Trophoblast cell (in vitro differentiated cells and primary cell): Measurements from ENCODE around the gene IKZF3.
A peak's percentile ranks its signal among the peaks of the same experiment; 100 is the strongest.

Experiments
- DNase-seq, 2 donors: peaks; one replicate each; pipeline ENCODE4 v3.0.0-alpha.2; 2016
- H2AFZ ChIP-seq: 2 replicates; pipeline ENCODE4 v1.6.1; 2013; ENCODE audit warnings: low read length, moderate library complexity, mild to moderate bottlenecking; ENCODE audit not compliant: insufficient read depth, poor library complexity
- H2AK5ac ChIP-seq: 2 replicates; pipeline ENCODE4 v1.6.1; 2013; ENCODE audit warnings: mild to moderate bottlenecking, low read length
- H2BK120ac ChIP-seq: 2 replicates; pipeline ENCODE4 v1.6.1; 2013; ENCODE audit warnings: low read length, mild to moderate bottlenecking, moderate library complexity; ENCODE audit not compliant: insufficient read depth, poor library complexity
- H2BK12ac ChIP-seq: 2 replicates; pipeline ENCODE4 v1.6.1; 2013; ENCODE audit warnings: mild to moderate bottlenecking, low read length, moderate library complexity
- H2BK5ac ChIP-seq: 2 replicates; pipeline ENCODE4 v1.6.1; 2013; ENCODE audit warnings: low read length, low read depth, moderate library complexity, mild to moderate bottlenecking; ENCODE audit not compliant: poor library complexity
- H3K14ac ChIP-seq: 2 replicates; pipeline ENCODE4 v1.6.1; 2013; ENCODE audit warnings: mild to moderate bottlenecking, low read length
- H3K18ac ChIP-seq: 2 replicates; pipeline ENCODE4 v1.6.1; 2013; ENCODE audit warnings: mild to moderate bottlenecking, low read length
- H3K23ac ChIP-seq: 2 replicates; pipeline ENCODE4 v1.6.1; 2013; ENCODE audit warnings: low read length
- H3K27ac ChIP-seq: 2 replicates; pipeline ENCODE4 v1.5.1; 2013; ENCODE audit warnings: low read depth, mild to moderate bottlenecking, inconsistent platforms, low read length, moderate library complexity
- H3K27me3 ChIP-seq: 2 replicates; pipeline ENCODE4 v1.6.1; 2013; ENCODE audit warnings: inconsistent platforms, mild to moderate bottlenecking, low read length, moderate library complexity; ENCODE audit not compliant: insufficient read depth
- H3K36me3 ChIP-seq, 2 experiments: 1 replicate in 1 of 2; 2 replicates in 1 of 2; pipeline ENCODE4 v1.6.1; 2013; ENCODE audit warnings: low read length in 2 of 2, mild to moderate bottlenecking in 2 of 2, moderate library complexity in 1 of 2; ENCODE audit not compliant: insufficient read depth in 2 of 2, control insufficient read depth in 1 of 2
- H3K4ac ChIP-seq: 2 replicates; pipeline ENCODE4 v1.6.1; 2013; ENCODE audit warnings: low read depth, mild to moderate bottlenecking, low read length, moderate library complexity
- H3K4me1 ChIP-seq, 2 experiments: 1 replicate in 1 of 2; 2 replicates in 1 of 2; pipeline ENCODE4 v1.6.1; 2013; ENCODE audit warnings: low read length in 2 of 2, mild to moderate bottlenecking in 2 of 2, moderate library complexity in 1 of 2; ENCODE audit not compliant: insufficient read depth in 2 of 2, control insufficient read depth in 1 of 2
- H3K4me2 ChIP-seq: 2 replicates; pipeline ENCODE4 v1.6.1; 2013; ENCODE audit warnings: inconsistent platforms, mild to moderate bottlenecking, low read length, moderate library complexity
- H3K4me3 ChIP-seq: 2 replicates; pipeline ENCODE4 v1.5.1; 2013; ENCODE audit warnings: mild to moderate bottlenecking, low read depth, low read length, inconsistent platforms
- H3K79me1 ChIP-seq: one replicate; pipeline ENCODE4 v1.6.1; 2013; ENCODE audit warnings: low read length
- H3K79me2 ChIP-seq: 2 replicates; pipeline ENCODE4 v1.6.1; 2013; ENCODE audit warnings: low read length, mild to moderate bottlenecking; ENCODE audit not compliant: control insufficient read depth, insufficient read depth, poor library complexity
- H3K9ac ChIP-seq: 2 replicates; pipeline ENCODE4 v1.6.1; 2013; ENCODE audit warnings: mild to moderate bottlenecking, low read length
- H3K9me3 ChIP-seq: 2 replicates; pipeline ENCODE4 v1.6.1; 2013; ENCODE audit warnings: low read depth, mild to moderate bottlenecking, control low read depth, inconsistent platforms, low read length; ENCODE audit not compliant: insufficient read depth
- H4K12ac ChIP-seq: 2 replicates; pipeline ENCODE4 v1.6.1; 2013; ENCODE audit warnings: low read depth, mild to moderate bottlenecking, low read length, moderate library complexity
- H4K8ac ChIP-seq: 2 replicates; pipeline ENCODE4 v1.6.1; 2013; ENCODE audit warnings: low read depth, mild to moderate bottlenecking, low read length, moderate library complexity
- H4K91ac ChIP-seq: one replicate; pipeline ENCODE4 v1.6.1; 2013; ENCODE audit warnings: low read depth, mild to moderate bottlenecking, low read length, moderate library complexity
- WGBS: extraction: QIAGEN DNeasy Blood & Tissue Kit; methylation state at CpG from one replicate; pipeline ENCODE4 v1.1.7; 2013; ENCODE audit warnings: missing lambda C conversion rate; ENCODE audit not compliant: insufficient read length, insufficient coverage; ENCODE audit errors: extremely low coverage; 5-methylcytosine and 5-hydroxymethylcytosine counted together

IKZF3 gene

DNA sequence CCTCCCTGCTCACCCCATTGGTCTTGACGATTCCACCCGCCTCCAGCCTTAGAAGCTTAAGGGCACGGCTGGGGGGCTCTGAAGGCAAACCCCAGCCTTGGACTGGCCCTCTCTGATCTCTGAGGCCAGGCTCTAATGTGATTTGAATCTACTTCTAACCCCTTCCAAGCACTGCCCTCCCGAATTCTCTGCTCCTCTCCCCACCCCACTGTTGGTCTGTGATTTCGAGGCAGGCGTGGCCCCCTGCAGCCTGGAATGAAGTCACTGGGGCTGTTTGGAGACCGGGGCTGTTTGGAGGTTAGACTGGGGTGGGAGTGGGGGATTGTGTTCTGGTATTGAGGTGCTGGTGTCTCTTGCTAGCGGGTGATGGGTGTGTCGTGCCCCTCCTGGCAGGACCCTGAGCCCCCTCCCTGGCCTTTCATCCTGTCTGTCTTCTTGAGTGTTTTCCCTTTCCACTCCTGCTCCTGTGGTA lies 124.2 kb downstream of the IKZF3 start:
- Histone ChIP-seq H3K9ac (no peak overlapping the region), H3K4me2 (peak overlapping the region; percentile 85), H4K91ac (peak overlapping the region; percentile 87), H3K36me3 (peaks cover 16 to 19% of the 10 kb centered on the region in 2 experiments), H3K23ac (no peak overlapping the region), H2AFZ (peak overlapping the region; percentile 77), H3K79me2 (peaks cover 8% of the 10 kb centered on the region), H3K4ac (peak overlapping the region; percentile 57), H3K4me3 (peak overlapping the region; percentile 38), H2AK5ac (peak overlapping the region; percentile 85), H3K9me3 (no peaks in the 10 kb centered on the region), H2BK5ac (peak overlapping the region; percentile 25), H3K27me3 (no peaks in the 10 kb centered on the region), H2BK12ac (peak overlapping the region; percentile 39), H2BK120ac (peak overlapping the region; percentile 69), H3K4me1 (peaks cover 12 to 28% of the 10 kb centered on the region in 2 experiments), H3K18ac (peak overlapping the region; percentile 76), H3K14ac (peak overlapping the region; percentile 86), H3K27ac (peak overlapping the region; percentile 3), H3K79me1 (peaks cover 18% of the 10 kb centered on the region), H4K8ac (peak overlapping the region; percentile 87), H4K12ac (peak overlapping the region; percentile 59)
- peak; percentile 20 to 42 for DNase-seq
- WGBS: no CpG with 5 or more reads among the region's 9 CpGs

- no CpG with 5 or more reads among the region's 32 CpGs for WGBS
- peak overlapping the region; percentile 69 for H2BK120ac ChIP-seq
- no peaks in the 10 kb centered on the region for H3K9me3 ChIP-seq
- peaks cover 8% of the 10 kb centered on the region for H3K79me2 ChIP-seq
- H2AK5ac ChIP-seq: peak overlapping the region; percentile 85
- no peak overlapping the region for H3K9ac ChIP-seq
- H3K4me1 ChIP-seq: peaks cover 12 to 28% of the 10 kb centered on the region in 2 experiments
- peak; percentile 84 to 86 for DNase-seq
- H2AFZ ChIP-seq: peak overlapping the region; percentile 77
- H4K8ac ChIP-seq: peak overlapping the region; percentile 87
- H2BK12ac ChIP-seq: peak overlapping the region; percentile 37
- peak overlapping the region; percentile 59 for H4K12ac ChIP-seq
- peaks cover 9 to 12% of the 10 kb centered on the region in 2 experiments for H3K36me3 ChIP-seq
- peak overlapping the region; percentile 57 for H3K4ac ChIP-seq
- H4K91ac ChIP-seq: peak overlapping the region; percentile 87
- peaks cover 18% of the 10 kb centered on the region for H3K79me1 ChIP-seq
- no peak overlapping the region for H3K23ac ChIP-seq
- H2BK5ac ChIP-seq: peak overlapping the region; percentile 25
- H3K18ac ChIP-seq: peak overlapping the region; percentile 76
- peak overlapping the region; percentile 38 for H3K4me3 ChIP-seq
- H3K27ac ChIP-seq: no peak overlapping the region
- peak overlapping the region; percentile 85 for H3K4me2 ChIP-seq
- H3K27me3 ChIP-seq: no peaks in the 10 kb centered on the region
- peak overlapping the region; percentile 86 for H3K14ac ChIP-seq
Measured at GRCh38 chr17:39738983-39739884, 124.9 kb downstream of the IKZF3 start.

GRCh38 chr17:39738568-39738901 lies 125.6 kb downstream of the IKZF3 start:
- Histone ChIP-seq H3K27me3 (no peaks in the 10 kb centered on the region), H2BK120ac (no peak overlapping the region), H3K36me3 (peaks cover 8 to 11% of the 10 kb centered on the region in 2 experiments), H3K4me3 (peak overlapping the region; percentile 6), H4K8ac (peak overlapping the region; percentile 21), H3K9ac (no peak overlapping the region), H3K4ac (no peak overlapping the region), H3K4me1 (peaks cover 12 to 28% of the 10 kb centered on the region in 2 experiments), H3K79me2 (peaks cover 8% of the 10 kb centered on the region), H2BK12ac (no peak overlapping the region), H4K91ac (peak overlapping the region; percentile 50), H2AK5ac (no peak overlapping the region), H3K9me3 (no peaks in the 10 kb centered on the region), H2BK5ac (no peak overlapping the region), H3K14ac (no peak overlapping the region), H3K23ac (no peak overlapping the region), H4K12ac (no peak overlapping the region), H2AFZ (peak overlapping the region; percentile 30), H3K27ac (no peak overlapping the region), H3K18ac (no peak overlapping the region), H3K79me1 (peaks cover 18% of the 10 kb centered on the region), H3K4me2 (peak overlapping the region; percentile 85)
- peak; percentile 52 to 74 for DNase-seq
- WGBS: no CpG with 5 or more reads among the region's 13 CpGs

- Histone ChIP-seq H3K79me1 (peaks cover 18% of the 10 kb centered on the region), H3K79me2 (peaks cover 8% of the 10 kb centered on the region), H2BK12ac (no peak within 1 kb of the TSS), H3K4ac (no peak within 1 kb of the TSS), H4K8ac (peak within 1 kb of the TSS; percentile 46), H3K9me3 (no peaks in the 10 kb centered on the region), H3K4me3 (peak within 1 kb of the TSS; percentile 57), H3K18ac (peak within 1 kb of the TSS; percentile 10), H2BK120ac (peak within 1 kb of the TSS; percentile 15), H4K91ac (peak within 1 kb of the TSS; percentile 50), H3K27ac (no peak within 1 kb of the TSS), H2AFZ (peak within 1 kb of the TSS; percentile 43), H3K27me3 (no peaks in the 10 kb centered on the region), H4K12ac (peak within 1 kb of the TSS; percentile 7), H3K36me3 (peaks cover 3 to 7% of the 10 kb centered on the region in 2 experiments), H3K9ac (no peak within 1 kb of the TSS), H3K14ac (peak within 1 kb of the TSS; percentile 49), H2BK5ac (peak within 1 kb of the TSS; percentile 25), H3K4me1 (peaks cover 12 to 28% of the 10 kb centered on the region in 2 experiments), H3K4me2 (peak within 1 kb of the TSS; percentile 85), H3K23ac (no peak within 1 kb of the TSS), H2AK5ac (no peak within 1 kb of the TSS)
- WGBS: no CpG with 5 or more reads among the region's 34 CpGs
- peak; percentile 66 to 74 for DNase-seq
Measured at GRCh38 chr17:39737760-39738567, 126.1 kb downstream of the IKZF3 start, which contains the start of gene GRB7. GRB7 (plus strand) TSS chr17:39737938; CDS start chr17:39742302, 4,364 bp downstream.
